H1 (cell line): ENCODE data around the gene ODF2L. TPM values are rescaled to one million over a fixed set of nuclear protein-coding genes. Genes with fewer than 3 reads are reported as not detected.

Experiments used
- CTCF ChIA-PET: fragments of 300-600 bp; sonication (Branson Sonifier 250); formaldehyde crosslinking; loops from one replicate; lab custom pipeline; 2021; ENCODE audit not compliant: partially characterized antibody; lab: Charles Lee
- POLR2A ChIA-PET: fragments of 300-600 bp; sonication (Branson Sonifier 250); formaldehyde crosslinking; loops from one replicate; lab custom pipeline; 2021; ENCODE audit warnings: inconsistent platforms; ENCODE audit not compliant: partially characterized antibody; lab: Charles Lee
- DNase-seq, 2 experiments: peaks; one replicate each; pipeline versions ENCODE4 v3.0.0 to v3.0.0-alpha.2; 2010 to 2022; ENCODE audit warnings: low spot score in 2 of 2, low read depth in 1 of 2, mixed read lengths in 1 of 2
- FAIRE-seq: peaks from 2 replicates; lab custom pipeline; 2011; peaks lifted over from hg19 to GRCh38; lab: Jason Lieb, UNC
- H2AFZ ChIP-seq: 2 replicates; pipeline ENCODE4 v1.8.1; 2012; ENCODE audit warnings: low read length, inconsistent platforms
- H2AK5ac ChIP-seq: 2 replicates; pipeline ENCODE4 v1.6.1; 2013; ENCODE audit warnings: low read depth, low read length
- H2BK120ac ChIP-seq: replicated peaks from 2 replicates; pipeline ENCODE3; 2013; ENCODE audit warnings: low read depth, low read length, inconsistent platforms
- H2BK12ac ChIP-seq: 2 replicates; pipeline ENCODE4 v1.6.1; 2013; ENCODE audit warnings: low read depth, low read length
- H2BK15ac ChIP-seq: 2 replicates; pipeline ENCODE4 v1.6.1; 2013; ENCODE audit warnings: low read length
- H2BK20ac ChIP-seq: 2 replicates; pipeline ENCODE4 v1.6.1; 2013; ENCODE audit warnings: low read length
- H2BK5ac ChIP-seq: 2 replicates; pipeline ENCODE4 v1.6.1; 2013; ENCODE audit warnings: low read depth, low read length
- H3K14ac ChIP-seq: 2 replicates; pipeline ENCODE4 v1.6.1; 2013; ENCODE audit warnings: inconsistent platforms; ENCODE audit not compliant: insufficient read length
- H3K18ac ChIP-seq: 2 replicates; pipeline ENCODE4 v1.6.1; 2013; ENCODE audit warnings: low read length; ENCODE audit errors: extremely low read depth
- H3K23ac ChIP-seq: 2 replicates; pipeline ENCODE4 v1.6.1; 2013; ENCODE audit warnings: inconsistent platforms; ENCODE audit not compliant: insufficient read length
- H3K23me2 ChIP-seq: 2 replicates; pipeline ENCODE4 v1.6.1; 2013; ENCODE audit warnings: low read depth, low read length
- H3K27ac ChIP-seq: 2 replicates; pipeline ENCODE4 v1.6.1; 2011; ENCODE audit warnings: low read depth, low read length, inconsistent platforms
- H3K27me3 ChIP-seq, 4 experiments: replicated peaks in 1 of 4; 1 replicate in 1 of 4; 2 replicates in 3 of 4; pipeline versions ENCODE4 v1.6.1 to v1.8.1; 2011 to 2013; ENCODE audit warnings: low read length in 3 of 4, mild to moderate bottlenecking in 3 of 4, inconsistent platforms in 2 of 4, mixed read lengths in 2 of 4, moderate library complexity in 1 of 4; ENCODE audit not compliant: control insufficient read depth in 3 of 4, insufficient read depth in 3 of 4; ENCODE audit errors: extremely low read depth in 1 of 4
- H3K36me3 ChIP-seq, 4 experiments: 2 replicates each; pipeline versions ENCODE4 v1.6.1 to v1.8.1; 2011 to 2013; ENCODE audit warnings: mild to moderate bottlenecking in 4 of 4, low read length in 3 of 4, moderate library complexity in 2 of 4, control low read depth in 1 of 4, inconsistent platforms in 1 of 4; ENCODE audit not compliant: insufficient read depth in 4 of 4, control insufficient read depth in 2 of 4
- H3K4ac ChIP-seq: replicated peaks from 2 replicates; pipeline ENCODE3; 2013; ENCODE audit warnings: low read length, low read depth, mixed read lengths, inconsistent platforms; ENCODE audit not compliant: insufficient read length
- H3K4me1 ChIP-seq, 4 experiments: replicated peaks in 1 of 4; 1 replicate in 1 of 4; 2 replicates in 3 of 4; pipeline versions ENCODE4 v1.6.1 to v1.8.1; 2011 to 2013; ENCODE audit warnings: low read length in 3 of 4, inconsistent platforms in 2 of 4, mixed read lengths in 1 of 4; ENCODE audit not compliant: insufficient read depth in 4 of 4, control insufficient read depth in 3 of 4
- H3K4me2 ChIP-seq, 2 experiments: 2 replicates each; pipeline versions ENCODE4 v1.6.1 to v1.8.1; 2011 to 2013; ENCODE audit warnings: low read depth in 2 of 2, low read length in 2 of 2, control low read depth in 1 of 2, inconsistent platforms in 1 of 2, mild to moderate bottlenecking in 1 of 2; ENCODE audit not compliant: insufficient read depth in 1 of 2
- H3K4me3 ChIP-seq, 4 experiments: fragments of 200-600, 300-600 bp in 1 of 4; sonication (generic), shearing (Covaris generic), sonication (Bioruptor Twin) in 1 of 4; 2 replicates each; pipeline versions ENCODE4 v1.5.1 to v1.8.1; 2011 to 2016; ENCODE audit warnings: low read length in 4 of 4, low read depth in 3 of 4, control low read depth in 2 of 4, inconsistent platforms in 2 of 4, mild to moderate bottlenecking in 2 of 4, mixed read lengths in 1 of 4, moderate library complexity in 1 of 4; ENCODE audit not compliant: insufficient read depth in 2 of 4; ENCODE audit errors: extremely low read depth in 1 of 4
- H3K56ac ChIP-seq: replicated peaks from 2 replicates; pipeline ENCODE3; 2013; ENCODE audit warnings: low read depth, mild to moderate bottlenecking, mixed read lengths, low read length, inconsistent platforms; ENCODE audit not compliant: insufficient read length
- H3K79me1 ChIP-seq: 2 replicates; pipeline ENCODE4 v1.6.1; 2013; ENCODE audit warnings: low read depth, low read length, control low read depth
- H3K79me2 ChIP-seq, 2 experiments: 2 replicates each; pipeline versions ENCODE4 v1.6.1 to v1.8.1; 2012 to 2013; ENCODE audit warnings: low read length in 2 of 2, mild to moderate bottlenecking in 2 of 2, inconsistent platforms in 1 of 2; ENCODE audit not compliant: insufficient read depth in 2 of 2, control insufficient read depth in 1 of 2
- H3K9ac ChIP-seq, 4 experiments: replicated peaks in 1 of 4; 1 replicate in 1 of 4; 2 replicates in 3 of 4; pipeline versions ENCODE4 v1.6.1 to v1.8.1; 2011 to 2013; ENCODE audit warnings: low read depth in 3 of 4, low read length in 3 of 4, control low read depth in 2 of 4, mild to moderate bottlenecking in 2 of 4, moderate library complexity in 2 of 4, inconsistent platforms in 1 of 4; ENCODE audit errors: extremely low read depth in 1 of 4
- H3K9me3 ChIP-seq, 2 experiments: 2 replicates each; pipeline versions ENCODE4 v1.6.1 to v1.8.1; 2012 to 2013; ENCODE audit warnings: mild to moderate bottlenecking in 2 of 2, moderate library complexity in 2 of 2, control low read depth in 1 of 2, inconsistent platforms in 1 of 2, low read depth in 1 of 2, low read length in 1 of 2, mixed read lengths in 1 of 2; ENCODE audit not compliant: insufficient read depth in 2 of 2
- H4K20me1 ChIP-seq, 2 experiments: replicated peaks in 1 of 2; 2 replicates each; pipeline versions ENCODE3 to v1.8.1; 2011 to 2013; ENCODE audit warnings: inconsistent platforms in 2 of 2, low read length in 2 of 2, mild to moderate bottlenecking in 1 of 2; ENCODE audit not compliant: insufficient read depth in 2 of 2, control insufficient read depth in 1 of 2
- H4K5ac ChIP-seq: 2 replicates; pipeline ENCODE4 v1.6.1; 2013; ENCODE audit warnings: low read length, low read depth, mixed read lengths, inconsistent platforms; ENCODE audit not compliant: insufficient read length
- H4K8ac ChIP-seq: 2 replicates; pipeline ENCODE4 v1.8.0; 2013; ENCODE audit warnings: mild to moderate bottlenecking, moderate library complexity, low read length, inconsistent platforms; ENCODE audit not compliant: insufficient read depth; ENCODE audit errors: extremely low read depth
- H4K91ac ChIP-seq: replicated peaks from 2 replicates; pipeline ENCODE3; 2013; ENCODE audit warnings: low read length, mixed read lengths, inconsistent platforms; ENCODE audit not compliant: insufficient read length
- MAFK ChIP-seq: IDR thresholded peaks from 2 replicates; pipeline ENCODE4 v1.6.1; 2012; ENCODE audit warnings: low read depth, mild to moderate bottlenecking, improper control_type of control experiment, low read length
- POU5F1 ChIP-seq: IDR thresholded peaks from 2 replicates; pipeline ENCODE4 v1.6.1; 2011; ENCODE audit warnings: low read depth, mild to moderate bottlenecking, low read length, moderate library complexity
- RXRA ChIP-seq: IDR thresholded peaks from 2 replicates; pipeline ENCODE4 v1.6.1; 2011; ENCODE audit warnings: low read depth, mild to moderate bottlenecking, low read length, moderate library complexity; ENCODE audit not compliant: insufficient read depth
- SRF ChIP-seq: IDR thresholded peaks from 2 replicates; pipeline ENCODE4 v1.6.1; 2011; ENCODE audit warnings: mild to moderate bottlenecking, low read depth, low read length, moderate library complexity
- polyA plus RNA-seq, 7 experiments: library from polyadenylated mRNA; depleted of rRNA in 3 of 7; stranded (reverse) in 5 of 7; unstranded in 2 of 7; fragments of >200 nt in 5 of 7; fragments of 200-250 nt in 2 of 7; gene quantifications; 1 replicate in 5 of 7; 2 replicates in 1 of 7; 4 replicates in 1 of 7; pipeline versions ENCODE4 v1.2.1 to v1.2.3, GENCODE V29; 2011 to 2013; ENCODE audit warnings: missing spikeins in 2 of 7, mixed read lengths in 2 of 7
- total RNA-seq: library from RNA; stranded (reverse); fragmentation: NEBNext Ultra II Directional; extraction: Animal tissue kit (Norgen Biotek cat#: 25700); gene quantifications from 2 replicates; pipeline ENCODE4 v1.2.1, GENCODE V29; 2021

The ODF2L gene
- total and polyA plus RNA-seq, 2 of the 8 experiments (the other 6 are each of a cell fraction or from before 2014, with no cell fraction given), result 3.2 to 27.1 TPM

- FAIRE-seq, result no peak
- no peak overlapping the region for H2BK12ac ChIP-seq
- H3K9me3 ChIP-seq, result no peaks in the 10 kb centered on the region
- no peak overlapping the region for H3K4me3 ChIP-seq
- H4K5ac ChIP-seq, result no peak overlapping the region
- TF ChIP-seq RXRA (no peak), MAFK (no peak), POU5F1 (no peak), SRF (no peak)
- no peak overlapping the region for H4K8ac ChIP-seq
- no peak overlapping the region for H3K18ac ChIP-seq
- no peak overlapping the region for H3K23ac ChIP-seq
- no peak overlapping the region for H2BK5ac ChIP-seq
- no peak overlapping the region for H2AK5ac ChIP-seq
- no peaks in the 10 kb centered on the region for H3K27me3 ChIP-seq
- H3K23me2 ChIP-seq, result no peaks in the 10 kb centered on the region
- no peaks in the 10 kb centered on the region for H3K4me1 ChIP-seq
- no peak overlapping the region for H3K14ac ChIP-seq
- H3K4me2 ChIP-seq, result no peak overlapping the region
- peaks cover 0 to 6% (median 2%) of the 10 kb centered on the region in 4 experiments; a peak in 2 of 8 replicates for H3K36me3 ChIP-seq
- no peaks in the 10 kb centered on the region for H4K20me1 ChIP-seq
- no peaks in the 10 kb centered on the region for H3K79me2 ChIP-seq
- ChIA-PET POLR2A (no interaction called here), CTCF (no interaction called here)
- no peak overlapping the region for H3K4ac ChIP-seq
- H2AFZ ChIP-seq, result no peak overlapping the region
- H3K79me1 ChIP-seq, result no peaks in the 10 kb centered on the region
- no peak overlapping the region for H4K91ac ChIP-seq
- no peak overlapping the region for H3K27ac ChIP-seq
- H2BK15ac ChIP-seq, result no peak overlapping the region
- no peak overlapping the region for H3K56ac ChIP-seq
- no peak overlapping the region for H2BK20ac ChIP-seq
- DNase-seq, result no peak
- H3K9ac ChIP-seq, result no peak overlapping the region
- no peak overlapping the region for H2BK120ac ChIP-seq
Observed at GRCh38 chr1:86370601-86371022, 25.5 kb downstream of the ODF2L start.
